OCI-LY3 (cell line): ENCODE data around the gene PASD1.

Experiments used
- EZH2phosphoT487 ChIP-seq: fragments of 200-600 bp; shearing (Covaris generic); IDR thresholded peaks from 2 replicates; pipeline ENCODE4 v1.6.1; 2018; ENCODE audit warnings: antibody characterized with exemption, mixed run types, low read depth
- TF ChIP-seq, protein P1 (sequence below): fragments of 200-600, 300-600 bp; sonication (generic); IDR thresholded peaks from 2 replicates; pipeline ENCODE4 v1.5.1; 2014; ENCODE audit warnings: antibody characterized with exemption, low read length, low read depth

DNA sequence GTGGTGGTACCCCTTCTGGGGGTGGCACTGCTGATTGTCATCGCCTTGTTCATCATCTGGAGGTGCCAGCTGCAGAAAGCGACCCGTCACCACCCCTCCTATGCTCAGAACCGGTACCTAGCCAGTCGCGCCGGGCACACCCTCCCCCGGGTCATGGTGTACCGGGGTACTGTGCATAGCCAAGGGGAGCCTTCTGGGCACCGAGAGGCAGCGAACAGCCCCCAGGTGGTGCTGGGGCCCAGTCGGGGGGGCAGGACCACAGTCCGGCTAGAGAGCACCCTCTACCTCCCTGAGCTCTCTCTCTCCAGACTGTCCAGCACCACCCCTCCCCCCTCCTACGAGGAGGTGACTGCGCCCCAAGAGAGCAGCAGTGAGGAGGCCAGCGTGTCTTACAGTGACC, 137.1 kb downstream of the PASD1 start:
- TF ChIP-seq, protein P1, sequence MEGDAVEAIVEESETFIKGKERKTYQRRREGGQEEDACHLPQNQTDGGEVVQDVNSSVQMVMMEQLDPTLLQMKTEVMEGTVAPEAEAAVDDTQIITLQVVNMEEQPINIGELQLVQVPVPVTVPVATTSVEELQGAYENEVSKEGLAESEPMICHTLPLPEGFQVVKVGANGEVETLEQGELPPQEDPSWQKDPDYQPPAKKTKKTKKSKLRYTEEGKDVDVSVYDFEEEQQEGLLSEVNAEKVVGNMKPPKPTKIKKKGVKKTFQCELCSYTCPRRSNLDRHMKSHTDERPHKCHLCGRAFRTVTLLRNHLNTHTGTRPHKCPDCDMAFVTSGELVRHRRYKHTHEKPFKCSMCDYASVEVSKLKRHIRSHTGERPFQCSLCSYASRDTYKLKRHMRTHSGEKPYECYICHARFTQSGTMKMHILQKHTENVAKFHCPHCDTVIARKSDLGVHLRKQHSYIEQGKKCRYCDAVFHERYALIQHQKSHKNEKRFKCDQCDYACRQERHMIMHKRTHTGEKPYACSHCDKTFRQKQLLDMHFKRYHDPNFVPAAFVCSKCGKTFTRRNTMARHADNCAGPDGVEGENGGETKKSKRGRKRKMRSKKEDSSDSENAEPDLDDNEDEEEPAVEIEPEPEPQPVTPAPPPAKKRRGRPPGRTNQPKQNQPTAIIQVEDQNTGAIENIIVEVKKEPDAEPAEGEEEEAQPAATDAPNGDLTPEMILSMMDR: no peak
- TF ChIP-seq EZH2phosphoT487: no peak
